ENCODE results near the gene ST8SIA5.

Gene ST8SIA5

GRCh38 chr18:46630991-46631390 lies 125.9 kb downstream of the ST8SIA5 start:
- no peak for TF ChIP-seq CTCF (IDR thresholded peaks at IDR 0.05; ENCODE audit: insufficient read depth, low read length, missing control alignments)
- DNase-seq (ENCODE audit: low read depth, low spot score): no peak
- no peak overlapping the region for H3K4me3 ChIP-seq (ENCODE audit: low read depth, low read length)
- POLR2A ChIA-PET: no interaction called here
- CTCF ChIA-PET: no interaction called here

- CTCF ChIA-PET: no interaction called here
- POLR2A ChIA-PET: no interaction called here
- no peak overlapping the region for H3K4me3 ChIP-seq (ENCODE audit: low read depth, low read length)
- DNase-seq (ENCODE audit: low read depth, low spot score): no peak
- TF ChIP-seq CTCF (IDR thresholded peaks at IDR 0.05; ENCODE audit: insufficient read depth, low read length, missing control alignments): no peak
Observed at GRCh38 chr18:46630160-46630559, 126.7 kb downstream of the ST8SIA5 start.

- TF ChIP-seq CTCF (IDR thresholded peaks at IDR 0.05; ENCODE audit: insufficient read depth, low read length, missing control alignments): no peak
- no peak overlapping the region for H3K4me3 ChIP-seq (ENCODE audit: low read depth, low read length)
- no peak for DNase-seq (ENCODE audit: low read depth, low spot score)
- CTCF ChIA-PET: no interaction called here
- POLR2A ChIA-PET: interaction anchor here (0.6 kb wide), 1 partner anchor 378 kb away, joined by 4 read pairs; no protein-coding TSS in a partner anchor
Observed at GRCh38 chr18:46629361-46629760, 127.5 kb downstream of the ST8SIA5 start.

GRCh38 chr18:46628206-46628605 lies 128.6 kb downstream of the ST8SIA5 start:
- no peak for TF ChIP-seq CTCF (IDR thresholded peaks at IDR 0.05; ENCODE audit: insufficient read depth, low read length, missing control alignments)
- ChIA-PET POLR2A (no interaction called here), CTCF (interaction anchor here (1.3 kb wide), 1 partner anchor 455 kb away, joined by 3 read pairs; a partner anchor contains a TSS)
- H3K4me3 ChIP-seq (ENCODE audit: low read depth, low read length): no peak overlapping the region
- no peak for DNase-seq (ENCODE audit: low read depth, low spot score)

- no peak for DNase-seq (ENCODE audit: low read depth, low spot score)
- no peak for TF ChIP-seq CTCF (IDR thresholded peaks at IDR 0.05; ENCODE audit: insufficient read depth, low read length, missing control alignments)
- ChIA-PET CTCF (interaction anchor here (1.3 kb wide), 1 partner anchor 454 kb away, joined by 3 read pairs; a partner anchor contains a TSS), POLR2A (no interaction called here)
- no peak overlapping the region for H3K4me3 ChIP-seq (ENCODE audit: low read depth, low read length)
Observed at GRCh38 chr18:46627136-46627535, 129.7 kb downstream of the ST8SIA5 start.

- ChIA-PET CTCF (interaction anchor here (1.0 to 4.2 kb wide), 4 partner anchors 144 to 477 kb away, joined by 3 to 50 read pairs (median 14); a partner anchor contains a TSS), POLR2A (no interaction called here)
- no peak for TF ChIP-seq CTCF (IDR thresholded peaks at IDR 0.05; ENCODE audit: insufficient read depth, low read length, missing control alignments)
Observed at GRCh38 chr18:46625069-46625468, 131.8 kb downstream of the ST8SIA5 start.

More at GRCh38 chr18:46625069-46625468, 131.8 kb downstream of the ST8SIA5 start:
- no peak overlapping the region for H3K4me3 ChIP-seq (ENCODE audit: low read depth, low read length)
- DNase-seq (ENCODE audit: low read depth, low spot score): no peak

Data from AG04449 (cell line).